Measurements from ENCODE around the gene PRDX5.
A peak's percentile ranks its signal among the peaks of the same experiment; 100 is the strongest.

PRDX5 gene

DNA sequence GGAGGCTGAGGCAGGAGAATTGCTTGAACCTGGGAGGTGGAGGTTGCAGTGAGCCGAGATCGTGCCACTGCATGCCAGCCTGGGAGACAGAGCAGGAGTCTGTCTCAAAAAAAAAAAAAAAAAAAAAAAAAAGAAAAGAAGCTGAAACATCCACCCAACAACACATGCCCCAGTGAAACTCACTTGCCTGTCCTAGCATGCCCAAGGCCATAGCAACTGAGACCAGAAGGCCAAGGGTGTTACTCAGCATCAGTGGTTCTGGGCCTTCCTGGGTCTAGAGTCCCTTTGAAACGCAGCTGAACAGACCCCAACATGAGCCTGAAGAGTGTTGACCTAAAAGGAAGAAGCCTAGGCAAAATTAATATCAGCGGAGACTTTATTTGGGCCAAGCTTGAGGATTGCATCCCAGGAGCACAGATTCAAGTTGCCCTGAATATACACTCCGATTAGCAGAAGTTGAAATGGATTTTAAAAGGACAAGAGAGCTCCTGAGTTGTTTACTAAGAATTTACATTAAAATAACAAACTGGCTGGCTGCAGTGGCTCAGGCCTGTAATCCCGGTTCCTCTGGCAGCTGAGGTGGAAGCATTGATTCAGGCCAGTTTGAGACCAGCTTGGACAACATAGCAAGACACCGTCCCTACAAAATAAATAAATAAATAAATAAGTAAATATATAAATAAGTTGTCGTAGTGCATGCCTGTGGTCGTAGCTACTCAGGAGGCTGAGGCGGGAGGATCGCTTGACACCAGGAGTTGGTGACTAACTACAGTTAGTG is 7.0 kb downstream of the PRDX5 start:
- no peak for DNase-seq (ENCODE audit: low spot score)

DNA sequence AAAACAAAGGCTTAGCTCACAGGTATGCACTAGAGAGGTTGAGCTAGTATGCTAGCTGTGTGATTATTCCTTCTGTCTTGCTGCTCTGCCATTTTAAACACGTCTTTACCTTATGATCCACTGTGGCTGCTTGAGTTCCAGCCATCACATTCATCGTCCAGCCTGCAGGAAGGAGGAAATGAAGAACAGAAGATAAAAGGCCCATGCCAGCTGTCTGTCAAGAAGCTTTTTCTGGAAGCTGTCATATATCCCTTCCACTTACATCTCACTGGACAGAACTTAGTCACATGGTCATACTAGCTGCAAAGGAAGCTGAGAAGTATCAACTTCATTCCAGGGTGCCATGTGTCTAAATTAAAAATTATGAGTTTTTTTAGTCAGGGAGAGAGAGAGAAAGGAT is 9.5 kb downstream of the PRDX5 start:
- no peak for DNase-seq (ENCODE audit: low spot score)

DNA sequence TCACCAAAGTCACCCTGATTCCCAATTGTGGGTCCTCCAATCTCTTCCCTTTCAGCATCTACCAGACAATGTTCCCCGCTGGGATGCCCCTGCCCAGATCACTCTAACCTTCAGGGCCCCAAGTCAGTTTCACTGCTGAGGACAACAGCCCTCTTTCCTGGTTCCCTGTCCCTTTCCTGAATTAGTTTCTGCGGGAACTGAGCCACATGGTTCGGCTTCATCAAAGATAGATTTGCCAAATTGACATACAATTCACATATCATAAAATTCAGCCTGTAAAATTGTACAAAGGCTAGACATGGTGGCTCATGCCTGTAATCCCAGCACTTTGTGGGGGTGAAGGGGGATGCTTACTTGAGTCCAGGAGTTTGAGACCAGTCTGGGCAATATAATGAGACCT is 10.1 kb downstream of the PRDX5 start:
- DNase-seq (ENCODE audit: low spot score) = no peak

DNA sequence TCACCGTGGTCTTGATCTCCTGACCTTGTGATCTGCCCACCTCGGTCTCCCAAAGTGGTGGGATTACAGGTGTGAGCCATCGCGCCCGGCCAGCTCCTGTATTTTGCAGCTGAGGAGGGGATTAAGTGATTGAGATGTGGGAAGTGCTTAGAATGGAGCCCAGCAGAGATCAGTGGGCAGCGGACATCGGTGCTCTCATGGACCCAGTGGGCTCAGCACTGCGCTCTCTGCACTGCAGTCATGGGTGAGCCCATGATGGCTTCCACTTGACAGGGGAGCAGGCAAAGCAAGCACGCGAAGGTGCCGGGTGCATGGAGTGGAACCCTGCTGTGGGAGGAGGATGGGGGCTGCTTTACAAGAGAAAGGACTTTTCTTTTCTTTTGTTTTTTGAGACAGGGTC is 13.0 kb downstream of the PRDX5 start:
- DNase-seq (ENCODE audit: low spot score) = no peak

DNA sequence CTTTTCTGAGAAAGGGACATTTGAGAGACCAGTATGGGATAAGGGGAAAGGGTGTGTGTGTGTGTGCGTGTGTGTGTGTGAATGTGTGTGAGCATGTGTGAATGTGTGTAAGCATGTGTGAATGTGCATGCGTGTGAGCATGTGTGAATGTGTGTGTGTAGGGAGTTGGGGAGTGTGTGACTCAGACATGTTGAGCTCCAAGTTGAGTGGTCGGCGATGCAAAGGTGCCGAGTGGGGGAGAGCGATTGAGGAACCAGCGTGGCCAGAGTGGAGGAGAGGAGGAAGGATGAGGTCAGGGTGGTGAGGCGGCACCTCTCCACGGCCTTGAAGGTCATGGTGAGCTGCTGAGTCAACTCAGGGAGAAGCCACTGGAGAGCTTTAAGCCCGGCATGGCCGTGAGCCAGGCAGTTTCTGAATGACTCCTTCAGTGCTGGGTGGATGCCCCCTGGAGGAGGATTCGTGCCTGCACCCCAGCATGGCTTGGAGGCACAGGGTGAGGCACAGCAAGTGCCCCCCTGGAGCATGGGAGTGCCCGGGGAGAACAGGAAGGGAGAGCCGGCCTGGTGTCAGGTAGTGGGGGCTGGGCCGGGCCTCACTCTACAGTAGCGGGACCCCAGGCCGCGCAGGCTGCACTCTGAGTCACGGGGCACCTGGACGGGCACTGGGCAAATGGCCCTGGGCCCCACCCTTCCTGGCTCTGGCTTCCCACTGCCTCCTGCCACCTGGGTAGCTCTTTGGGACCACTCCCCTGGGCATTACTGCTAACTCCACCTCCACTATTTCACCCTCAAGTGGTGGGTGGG is 13.8 kb downstream of the PRDX5 start:
- DNase-seq (ENCODE audit: low spot score) = peak; percentile 87

DNA sequence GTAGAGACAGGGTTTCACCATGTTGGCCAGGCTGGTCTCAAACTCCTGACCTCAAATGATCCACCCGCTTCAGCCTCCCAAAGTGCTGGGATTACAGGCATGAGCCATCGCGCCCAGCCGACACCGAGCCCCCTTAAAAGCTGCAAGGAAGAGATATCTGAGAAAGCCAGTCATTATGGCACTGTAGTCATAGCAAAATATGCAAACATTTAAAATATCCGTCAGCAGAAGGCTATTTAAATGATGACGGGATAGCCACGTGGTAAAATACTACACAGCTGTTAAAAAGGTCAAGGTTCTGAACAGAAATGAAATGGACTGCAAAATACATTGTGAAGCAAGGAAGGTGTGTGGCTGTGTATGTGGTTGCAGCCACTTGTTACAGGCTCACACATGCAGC is 15.6 kb downstream of the PRDX5 start:
- no peak for DNase-seq (ENCODE audit: low spot score)

DNA sequence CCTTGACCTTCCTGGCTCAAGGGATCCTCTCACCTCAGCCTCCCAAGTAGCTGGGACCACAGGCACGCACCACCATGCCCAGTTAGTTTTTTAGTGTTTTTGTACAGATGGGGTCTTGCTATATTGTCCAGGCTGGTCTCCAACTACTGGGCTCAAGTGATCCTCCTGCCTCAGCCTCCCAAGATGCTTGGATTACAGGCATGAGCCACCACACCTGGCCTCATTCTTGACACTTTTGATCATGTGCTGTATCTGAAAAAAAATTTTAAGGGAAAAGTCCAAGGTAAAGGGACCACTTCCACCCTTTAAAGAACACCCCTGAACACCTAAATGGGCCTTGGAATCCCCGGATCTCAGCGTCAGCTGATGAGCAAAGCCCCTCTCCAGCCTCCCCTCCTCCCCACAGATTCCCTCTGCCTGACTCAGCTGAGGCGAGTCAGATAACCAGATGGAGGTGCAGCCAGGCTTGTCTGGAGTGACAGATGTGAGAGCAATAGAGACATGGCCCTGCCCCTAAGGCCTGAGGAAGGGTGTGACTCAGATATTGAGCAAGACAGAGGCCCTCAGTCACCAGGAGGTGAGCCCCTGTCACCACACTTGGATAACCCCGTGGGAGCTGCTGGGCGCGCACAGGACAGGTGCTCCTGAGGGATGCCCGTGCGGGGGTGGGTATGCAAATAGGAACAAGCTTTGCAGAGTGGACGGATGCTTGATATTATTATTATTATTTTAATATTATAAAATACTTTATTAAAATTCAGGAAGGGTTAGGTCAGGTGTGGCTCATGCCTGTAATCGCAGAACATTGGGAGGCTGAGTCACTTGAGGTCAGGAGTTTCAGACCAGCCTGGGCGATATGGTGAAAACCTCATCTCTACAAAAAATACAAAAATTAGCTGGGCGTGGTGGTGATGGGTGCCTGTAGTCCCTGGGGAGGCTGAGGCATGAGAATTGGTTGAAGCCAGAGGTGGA is 17.1 kb downstream of the PRDX5 start:
- DNase-seq (ENCODE audit: low spot score) = peak; percentile 91

DNA sequence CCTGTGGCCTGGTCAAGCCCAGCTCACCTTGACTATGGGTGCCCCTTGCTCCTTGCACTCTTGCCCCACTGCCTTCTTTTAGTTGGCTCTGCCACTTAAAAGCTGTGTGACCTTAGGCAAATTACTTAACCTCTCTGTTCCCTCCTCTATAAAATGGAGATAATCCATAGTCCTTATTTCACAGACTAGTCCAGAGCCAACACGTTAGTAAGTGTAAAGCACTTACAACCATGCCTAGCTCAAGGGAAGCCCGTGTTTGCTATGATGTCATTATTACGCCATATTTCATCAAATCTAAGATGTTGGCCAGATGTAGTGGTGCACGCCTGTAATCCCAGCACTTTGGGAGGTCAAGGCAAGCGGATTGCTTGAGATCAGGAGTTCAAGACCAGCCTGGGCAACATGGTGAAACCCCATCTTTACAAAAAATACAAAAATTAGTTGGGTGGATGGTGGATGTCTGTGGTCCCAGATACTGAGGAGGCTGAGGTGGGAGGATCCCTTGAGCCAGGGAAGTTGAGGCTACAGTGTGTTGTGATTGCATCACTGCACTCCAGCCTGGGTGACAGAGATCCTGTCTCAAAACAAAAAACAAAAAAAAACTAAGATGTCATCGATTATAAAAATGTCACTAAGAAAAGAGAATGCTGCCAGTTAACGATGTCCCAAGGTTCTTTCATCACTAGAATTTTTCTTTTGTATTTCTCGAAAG is 19.8 kb downstream of the PRDX5 start:
- no peak for DNase-seq (ENCODE audit: low spot score)

DNA sequence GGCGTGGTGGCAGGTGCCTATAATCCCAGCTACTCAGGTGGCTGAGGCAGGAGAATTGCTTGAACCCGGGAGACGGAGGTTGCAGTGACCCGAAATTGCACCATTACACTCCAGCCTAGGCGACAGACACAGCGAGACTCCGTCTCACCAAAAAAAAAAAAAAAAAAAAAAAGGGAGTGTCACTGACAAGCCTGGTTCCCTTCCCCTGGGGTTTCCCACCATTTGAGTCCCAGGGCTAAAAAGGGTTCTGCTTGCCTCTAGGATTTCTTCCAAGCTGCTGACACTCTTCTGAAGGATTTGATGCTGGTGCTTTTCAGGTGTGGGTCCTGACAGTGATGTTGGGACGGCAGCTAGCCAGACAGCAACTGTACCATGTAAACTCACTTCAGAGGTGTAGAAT is 20.8 kb downstream of the PRDX5 start:
- no peak for DNase-seq (ENCODE audit: low spot score)

DNA sequence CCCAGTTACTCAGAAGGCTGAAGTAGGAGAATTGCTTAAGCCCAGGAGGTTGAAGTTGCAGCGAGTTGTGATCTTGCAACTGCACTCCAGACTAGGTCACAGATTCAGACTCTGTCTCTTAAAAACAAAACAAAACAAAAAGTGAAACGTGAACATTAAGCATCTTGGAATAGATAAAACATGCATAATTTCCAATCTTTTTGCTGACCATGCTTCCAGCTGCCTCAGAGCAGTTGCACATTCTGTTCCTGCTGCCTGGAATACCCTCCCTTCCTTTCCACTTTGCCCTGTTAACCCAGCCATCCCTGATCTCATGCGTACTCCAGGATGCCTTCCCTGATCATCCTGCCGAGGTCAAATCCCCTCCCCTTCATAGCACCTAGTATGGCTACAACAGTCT is 21.4 kb downstream of the PRDX5 start:
- DNase-seq (ENCODE audit: low spot score) = no peak

DNA sequence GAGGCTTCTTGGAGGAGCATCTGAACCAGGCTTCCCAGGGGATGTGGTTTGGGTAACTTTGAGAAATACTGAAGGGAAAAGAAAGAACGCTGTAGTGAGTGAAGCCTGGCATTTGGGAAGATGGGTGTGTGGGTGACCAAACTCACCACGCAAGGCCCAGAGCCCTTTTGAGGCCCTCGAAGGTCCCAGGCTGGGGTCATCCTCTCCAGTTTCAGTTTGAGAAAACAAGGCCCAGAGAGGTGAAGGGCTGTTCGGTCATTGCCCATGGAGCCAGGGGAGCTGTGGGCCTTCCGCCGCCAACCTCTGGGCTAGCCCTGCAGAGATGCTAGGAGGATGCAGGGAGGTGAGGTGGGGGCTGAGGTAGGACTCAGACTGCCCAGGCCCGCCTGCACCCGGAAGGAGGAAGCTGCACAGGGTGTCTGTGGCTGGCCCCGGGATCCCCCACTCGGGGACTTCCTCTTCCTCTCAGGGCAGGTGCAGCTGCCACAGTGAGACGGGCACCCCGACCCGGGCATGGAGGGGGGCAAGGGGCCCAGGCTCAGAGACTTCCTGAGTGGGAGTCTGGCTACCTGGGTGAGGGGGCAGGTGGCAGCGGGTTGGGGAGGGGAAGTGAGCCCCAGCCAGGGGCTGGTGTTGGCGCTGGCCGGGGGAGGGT is 22.0 kb downstream of the PRDX5 start, which contains the start of gene CCDC88B:
CCDC88B (plus strand) TSS at position 451 of the 655 bp plus-strand sequence; CDS start at position 514, 63 bp downstream.
- no peak for DNase-seq (ENCODE audit: low spot score)

DNA sequence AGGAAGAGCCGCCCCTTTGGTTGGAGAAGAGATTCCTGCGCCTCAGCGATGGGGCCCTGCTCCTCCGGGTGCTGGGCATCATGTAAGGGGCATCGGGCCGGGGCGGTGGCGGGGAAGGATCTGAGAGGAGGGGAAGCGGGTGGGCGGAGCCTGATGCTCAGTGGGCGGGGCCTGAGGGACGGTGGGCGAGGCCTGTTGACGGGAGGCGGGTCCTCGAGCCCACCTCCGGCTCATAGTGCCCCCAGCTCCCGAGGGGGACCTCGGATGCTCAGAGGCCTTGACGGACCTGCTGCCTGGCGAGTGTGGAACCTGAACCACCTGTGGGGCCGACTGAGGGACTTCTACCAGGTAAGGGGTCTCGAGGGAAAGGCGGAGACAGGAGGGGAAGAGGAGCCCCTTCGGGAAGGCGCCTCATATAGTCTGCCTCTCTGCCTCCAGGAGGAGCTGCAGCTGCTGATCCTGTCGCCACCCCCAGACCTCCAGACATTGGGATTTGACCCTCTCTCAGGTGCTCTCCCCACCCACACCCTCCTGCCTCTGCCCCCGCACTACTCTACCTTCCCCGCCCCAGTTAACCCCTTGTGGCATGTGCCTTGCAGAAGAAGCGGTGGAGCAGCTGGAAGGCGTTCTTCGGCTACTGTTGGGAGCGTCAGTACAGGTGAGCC is 22.9 kb downstream of the PRDX5 start:
- no peak for DNase-seq (ENCODE audit: low spot score)

DNA sequence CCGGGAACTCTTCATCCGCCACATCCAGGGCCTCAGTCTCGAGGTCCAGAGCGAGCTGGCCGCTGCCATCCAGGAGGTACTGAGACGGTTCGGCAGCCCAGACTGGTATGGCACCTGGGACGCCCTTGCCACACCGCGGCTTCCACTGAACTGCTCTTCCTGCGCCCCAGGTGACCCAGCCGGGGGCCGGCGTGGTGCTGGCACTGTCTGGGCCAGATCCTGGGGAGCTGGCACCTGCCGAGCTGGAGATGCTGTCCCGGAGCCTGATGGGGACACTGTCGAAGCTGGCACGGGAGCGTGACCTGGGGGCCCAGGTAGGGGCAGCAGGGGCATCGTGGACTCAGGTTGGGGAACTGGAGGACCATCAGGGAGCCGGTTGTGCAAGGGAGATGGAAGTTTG is 23.5 kb downstream of the PRDX5 start:
- no peak for DNase-seq (ENCODE audit: low spot score)

DNA sequence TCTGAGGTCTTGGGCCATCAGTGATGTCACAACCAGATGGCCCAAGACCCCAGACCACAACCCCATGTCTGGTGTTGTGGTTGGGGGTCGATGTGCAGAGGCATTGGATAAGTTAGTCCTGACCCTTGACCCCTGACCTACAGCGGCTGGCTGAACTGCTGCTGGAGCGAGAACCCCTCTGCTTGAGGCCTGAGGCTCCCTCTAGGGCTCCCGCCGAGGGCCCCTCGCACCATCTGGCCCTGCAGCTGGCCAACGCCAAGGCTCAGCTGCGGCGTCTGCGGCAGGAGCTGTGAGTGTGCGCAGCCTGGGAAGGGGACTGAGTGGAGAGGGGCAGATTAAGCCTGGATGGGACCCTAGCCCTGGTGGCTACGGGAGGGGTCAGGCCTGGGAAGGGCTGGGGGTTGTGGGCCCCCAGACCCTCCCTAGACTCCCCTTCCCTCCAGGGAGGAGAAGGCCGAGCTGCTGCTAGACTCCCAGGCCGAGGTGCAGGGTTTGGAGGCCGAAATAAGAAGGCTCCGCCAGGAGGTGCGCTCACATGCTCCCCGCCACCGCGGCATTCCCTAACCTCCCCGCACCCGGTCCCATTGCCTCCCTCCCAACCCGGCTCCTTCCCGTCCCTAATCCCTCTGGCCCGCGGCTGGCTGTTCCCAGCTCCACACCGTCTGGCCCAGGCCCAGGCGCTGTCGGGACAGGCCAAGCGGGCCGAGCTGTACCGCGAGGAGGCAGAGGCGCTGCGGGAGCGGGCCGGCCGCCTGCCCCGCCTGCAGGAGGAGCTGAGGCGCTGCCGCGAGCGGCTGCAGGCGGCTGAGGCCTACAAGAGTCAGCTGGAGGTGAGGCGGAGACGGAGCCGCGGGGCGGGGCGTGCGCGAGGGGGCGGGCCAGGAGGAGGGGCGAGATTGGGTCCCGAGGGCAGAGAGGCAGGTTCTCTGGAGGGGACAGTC is 24.2 kb downstream of the PRDX5 start:
- DNase-seq (ENCODE audit: low spot score) = peak; percentile 97

DNA sequence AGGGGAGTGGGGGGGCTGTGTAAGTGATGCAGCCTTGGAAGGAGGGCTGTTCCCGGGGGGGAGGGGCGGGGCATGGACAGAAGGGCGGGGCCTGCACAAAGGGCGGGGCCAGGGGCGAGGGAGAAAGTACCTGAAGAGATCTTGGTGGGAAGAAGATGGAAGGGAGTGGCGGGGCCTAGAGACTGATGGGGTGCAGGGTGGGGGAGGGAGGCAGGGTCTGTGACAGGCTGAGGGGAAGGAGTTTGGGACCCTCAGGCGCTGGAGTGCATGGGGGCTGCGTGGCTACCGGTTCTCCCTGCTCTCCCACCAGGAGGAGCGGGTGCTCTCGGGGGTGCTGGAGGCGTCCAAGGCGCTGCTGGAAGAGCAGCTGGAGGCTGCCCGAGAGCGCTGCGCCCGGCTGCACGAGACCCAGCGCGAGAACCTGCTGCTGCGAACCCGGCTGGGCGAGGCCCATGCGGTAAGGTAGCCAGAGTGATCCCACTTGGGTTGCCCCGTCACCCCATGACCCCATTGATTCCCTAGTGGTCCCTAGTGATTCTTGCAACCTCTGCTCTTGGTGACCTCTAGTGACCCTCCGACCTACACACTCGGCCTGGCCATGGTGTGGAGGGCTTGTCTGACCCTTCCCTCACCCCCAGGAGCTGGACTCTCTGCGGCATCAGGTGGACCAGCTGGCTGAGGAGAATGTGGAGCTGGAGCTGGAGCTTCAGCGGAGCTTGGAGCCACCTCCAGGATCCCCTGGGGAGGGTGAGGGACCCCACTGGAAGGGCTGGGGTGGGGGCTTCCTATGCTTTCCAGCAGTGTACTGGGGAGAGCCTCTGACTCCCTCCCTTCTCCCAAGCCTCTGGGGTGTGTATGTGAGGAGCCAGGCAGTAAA is 25.2 kb downstream of the PRDX5 start:
- DNase-seq (ENCODE audit: low spot score) = no peak

DNA sequence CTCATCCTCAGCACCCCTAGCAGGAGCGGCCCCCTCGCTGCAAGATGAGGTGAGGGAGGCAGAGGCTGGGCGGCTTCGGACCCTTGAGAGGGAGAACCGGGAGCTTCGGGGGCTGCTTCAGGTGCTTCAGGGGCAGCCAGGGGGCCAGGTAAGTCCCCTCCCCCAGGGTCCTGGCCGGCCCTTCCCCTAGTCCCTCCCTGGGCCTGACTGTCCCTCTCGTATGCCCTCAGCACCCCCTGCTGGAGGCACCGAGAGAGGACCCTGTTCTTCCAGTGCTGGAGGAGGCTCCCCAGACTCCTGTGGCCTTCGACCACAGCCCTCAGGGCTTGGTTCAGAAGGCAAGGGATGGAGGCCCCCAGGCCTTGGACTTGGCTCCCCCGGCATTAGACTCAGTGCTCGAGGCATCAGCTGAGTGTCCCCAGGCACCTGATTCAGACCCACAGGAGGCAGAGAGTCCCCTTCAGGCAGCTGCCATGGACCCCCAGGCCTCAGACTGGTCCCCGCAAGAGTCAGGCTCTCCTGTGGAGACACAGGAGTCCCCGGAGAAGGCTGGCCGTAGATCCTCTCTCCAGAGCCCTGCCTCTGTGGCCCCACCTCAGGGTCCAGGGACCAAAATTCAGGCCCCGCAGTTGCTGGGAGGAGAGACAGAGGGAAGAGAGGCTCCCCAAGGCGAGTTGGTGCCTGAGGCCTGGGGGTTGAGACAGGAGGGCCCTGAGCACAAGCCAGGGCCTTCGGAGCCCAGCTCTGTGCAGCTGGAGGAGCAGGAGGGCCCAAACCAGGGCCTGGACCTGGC is 26.0 kb downstream of the PRDX5 start:
- no peak for DNase-seq (ENCODE audit: low spot score)

DNA sequence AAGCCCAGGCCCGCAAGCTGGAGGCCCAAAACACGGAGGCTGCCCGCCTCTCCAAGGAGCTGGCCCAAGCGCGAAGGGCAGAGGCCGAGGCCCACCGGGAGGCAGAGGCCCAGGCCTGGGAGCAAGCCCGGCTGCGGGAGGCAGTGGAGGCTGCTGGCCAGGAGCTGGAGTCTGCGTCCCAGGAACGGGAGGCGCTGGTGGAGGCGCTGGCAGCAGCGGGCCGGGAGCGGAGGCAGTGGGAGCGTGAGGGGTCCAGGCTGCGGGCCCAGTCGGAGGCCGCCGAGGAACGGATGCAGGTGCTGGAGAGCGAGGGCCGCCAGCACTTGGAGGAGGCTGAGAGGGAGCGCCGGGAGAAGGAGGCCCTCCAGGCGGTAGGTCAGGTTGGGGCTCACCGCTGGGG is 26.9 kb downstream of the PRDX5 start:
- no peak for DNase-seq (ENCODE audit: low spot score)

All from AG20443 (cell line).